Breast epithelium (tissue), 4 donors: ENCODE results near the gene IL1R1. TPM values are rescaled to one million over a fixed set of nuclear protein-coding genes. Genes with fewer than 3 reads are reported as not detected.

ENCODE experiments used
- DNase-seq, 2 donors: peaks; one replicate each; pipeline ENCODE4 v3.0.0-alpha.2; 2019; ENCODE audit warnings: low spot score in 2 of 2
- H3K27ac ChIP-seq, 2 donors: fragments of 200-600 bp; sonication (generic) in 1 of 2; one replicate each; pipeline ENCODE4 v1.5.1; 2016 to 2019; ENCODE audit warnings: mild to moderate bottlenecking in 1 of 2
- H3K27me3 ChIP-seq, 2 donors: fragments of 200-600 bp; sonication (generic) in 1 of 2; one replicate each; pipeline versions ENCODE4 v1.5.1 to v1.6.0; 2017 to 2019; ENCODE audit warnings: control low read depth in 1 of 2, mild to moderate bottlenecking in 1 of 2
- H3K36me3 ChIP-seq: fragments of 200-600 bp; one replicate; pipeline ENCODE4 v1.5.1; 2019
- H3K4me1 ChIP-seq, 2 donors: fragments of 200-600 bp; sonication (generic); one replicate each; pipeline ENCODE4 v1.5.1; 2016 to 2019; ENCODE audit warnings: control low read depth in 1 of 2
- H3K4me3 ChIP-seq, 3 donors: fragments of 200-600 bp; sonication (generic); 1 replicate in 2 of 3; 2 replicates in 1 of 3; pipeline ENCODE4 v1.5.1; 2016 to 2019; ENCODE audit warnings: mild to moderate bottlenecking in 3 of 3, moderate library complexity in 2 of 3
- H3K9me3 ChIP-seq, 2 donors: fragments of 200-600 bp; sonication (generic) in 1 of 2; one replicate each; pipeline ENCODE4 v1.5.1; 2016 to 2019; ENCODE audit warnings: control low read depth in 1 of 2
- POLR2A ChIP-seq: fragments of 450-650 bp; IDR thresholded peaks from one replicate; pipeline ENCODE4 v1.6.1; 2016; ENCODE audit warnings: antibody characterized with exemption, mild to moderate bottlenecking, moderate library complexity
- POLR2AphosphoS5 ChIP-seq, 3 donors: sonication (generic); formaldehyde crosslinking; IDR thresholded peaks; one replicate each; pipeline ENCODE4 v1.6.1; 2017; ENCODE audit warnings: antibody characterized with exemption in 3 of 3
- intact Hi-C: fragments of 100-400 bp; cut with DNase I; formaldehyde crosslinking; loops from one replicate; pipeline ENCODE4 v1.15.1; 2023; ENCODE audit warnings: low total_unique reads
- total RNA-seq, 3 donors: library from RNA; depleted of rRNA; stranded (reverse); fragments of >200 nt; gene quantifications; one replicate each; pipeline ENCODE4 v1.1.0, GENCODE V29; 2016
- TF ChIP-seq, protein P1 (sequence below), 3 donors: fragments of 450-650 bp; IDR thresholded peaks; one replicate each; pipeline ENCODE4 v1.5.1; 2016 to 2017; ENCODE audit warnings: antibody characterized with exemption in 3 of 3, mild to moderate bottlenecking in 3 of 3, moderate library complexity in 3 of 3

The IL1R1 gene
- total RNA-seq, 3 donors from 2014 or later = 127 to 206 (median 136) TPM

DNA sequence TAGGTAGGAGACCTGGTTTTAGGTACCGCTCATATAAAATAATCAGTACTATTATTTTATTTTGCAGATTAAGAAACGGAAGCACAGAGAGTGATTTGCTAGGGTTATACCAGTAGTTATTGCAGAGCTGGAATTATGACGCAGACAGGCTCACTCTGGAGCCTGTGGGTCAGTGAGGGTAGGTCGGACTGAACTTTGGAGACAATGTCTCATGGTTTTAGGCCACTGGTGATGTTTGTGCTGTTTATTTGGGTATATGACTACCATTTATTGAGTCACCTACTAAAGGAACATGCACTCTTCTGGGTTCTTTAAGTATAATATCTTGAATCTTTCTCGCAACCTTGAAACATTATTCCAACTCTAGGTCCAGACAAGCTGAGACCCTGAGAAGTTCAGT is 33.5 kb upstream of the IL1R1 start:
- H3K4me1 ChIP-seq = no peaks in the 10 kb centered on the region
- H3K27ac ChIP-seq = no peak overlapping the region
- no peak overlapping the region for H3K4me3 ChIP-seq
- no peak for DNase-seq
- intact Hi-C loops = no loop called here
- H3K27me3 ChIP-seq = no peaks in the 10 kb centered on the region
- H3K36me3 ChIP-seq = no peaks in the 10 kb centered on the region
- H3K9me3 ChIP-seq = no peaks in the 10 kb centered on the region
- TF ChIP-seq POLR2AphosphoS5 (IDR thresholded peaks at IDR 0.05) = no peak
- no peak for TF ChIP-seq POLR2A
- TF ChIP-seq, protein P1, sequence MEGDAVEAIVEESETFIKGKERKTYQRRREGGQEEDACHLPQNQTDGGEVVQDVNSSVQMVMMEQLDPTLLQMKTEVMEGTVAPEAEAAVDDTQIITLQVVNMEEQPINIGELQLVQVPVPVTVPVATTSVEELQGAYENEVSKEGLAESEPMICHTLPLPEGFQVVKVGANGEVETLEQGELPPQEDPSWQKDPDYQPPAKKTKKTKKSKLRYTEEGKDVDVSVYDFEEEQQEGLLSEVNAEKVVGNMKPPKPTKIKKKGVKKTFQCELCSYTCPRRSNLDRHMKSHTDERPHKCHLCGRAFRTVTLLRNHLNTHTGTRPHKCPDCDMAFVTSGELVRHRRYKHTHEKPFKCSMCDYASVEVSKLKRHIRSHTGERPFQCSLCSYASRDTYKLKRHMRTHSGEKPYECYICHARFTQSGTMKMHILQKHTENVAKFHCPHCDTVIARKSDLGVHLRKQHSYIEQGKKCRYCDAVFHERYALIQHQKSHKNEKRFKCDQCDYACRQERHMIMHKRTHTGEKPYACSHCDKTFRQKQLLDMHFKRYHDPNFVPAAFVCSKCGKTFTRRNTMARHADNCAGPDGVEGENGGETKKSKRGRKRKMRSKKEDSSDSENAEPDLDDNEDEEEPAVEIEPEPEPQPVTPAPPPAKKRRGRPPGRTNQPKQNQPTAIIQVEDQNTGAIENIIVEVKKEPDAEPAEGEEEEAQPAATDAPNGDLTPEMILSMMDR (IDR thresholded peaks at IDR 0.05) = no peak

DNA sequence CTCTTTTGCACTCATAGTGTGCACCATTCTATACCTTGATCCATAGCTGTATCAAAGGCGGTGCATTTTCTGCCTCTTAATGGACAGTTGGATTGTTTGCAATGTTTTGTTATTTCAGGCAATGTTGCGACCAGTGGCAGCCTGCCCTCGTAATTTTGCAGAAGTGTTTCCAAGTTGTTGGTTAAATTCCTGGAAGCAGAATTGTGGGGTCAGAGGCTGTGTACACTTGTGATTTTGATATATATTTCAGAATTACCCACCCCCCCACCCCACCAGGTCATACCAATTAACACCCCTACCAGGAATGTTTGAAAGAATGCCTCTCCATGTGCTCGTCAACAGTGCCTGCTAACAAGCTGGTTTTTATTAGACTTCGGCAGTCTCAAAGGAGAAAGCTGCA is 32.4 kb upstream of the IL1R1 start:
- Histone ChIP-seq H3K27ac (no peak overlapping the region), H3K4me3 (no peak overlapping the region), H3K36me3 (no peaks in the 10 kb centered on the region), H3K4me1 (no peaks in the 10 kb centered on the region), H3K27me3 (no peaks in the 10 kb centered on the region), H3K9me3 (no peaks in the 10 kb centered on the region)
- intact Hi-C loops = no loop called here
- no peak for DNase-seq
- TF ChIP-seq POLR2A (no peak), POLR2AphosphoS5 (IDR thresholded peaks at IDR 0.05) (no peak)
- TF ChIP-seq, protein P1 (IDR thresholded peaks at IDR 0.05) = no peak

DNA sequence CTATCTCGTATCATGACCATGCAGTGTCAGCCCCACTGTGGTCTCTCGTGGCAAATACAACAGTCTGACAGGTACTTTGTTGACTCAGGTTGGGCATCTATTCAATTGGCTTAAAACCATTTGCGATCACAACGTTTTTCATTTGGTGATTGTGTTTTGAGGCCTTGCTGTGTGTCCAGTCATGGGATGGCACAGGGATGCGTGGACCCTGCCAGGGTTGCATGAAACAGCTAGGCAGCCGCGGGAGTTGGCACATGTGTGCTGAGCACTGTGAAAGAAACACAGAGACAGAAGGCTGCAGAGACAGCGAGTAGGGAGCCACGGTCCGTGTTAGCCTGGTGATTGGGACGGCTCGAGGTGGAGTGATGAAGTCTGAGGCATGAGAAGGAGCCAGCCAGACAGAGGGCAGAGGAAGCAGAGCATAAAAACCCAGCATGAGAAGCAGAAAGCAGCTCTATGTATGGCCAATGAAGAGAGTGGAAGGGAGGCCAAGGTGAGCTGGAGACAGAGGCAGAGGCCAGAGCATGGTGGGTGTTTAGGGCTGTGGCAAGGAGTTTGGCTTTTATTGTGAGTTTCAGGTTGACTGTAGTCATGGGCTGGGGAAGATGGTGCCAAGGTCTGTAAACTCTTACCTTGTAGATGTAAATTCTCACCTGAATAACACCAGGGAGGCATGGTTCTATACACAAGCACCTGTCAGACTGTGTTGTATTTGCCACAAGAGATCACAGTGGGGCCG is 31.8 kb upstream of the IL1R1 start:
- Histone ChIP-seq H3K27ac (peak overlapping the region in 1 of 2 donors; percentile 8), H3K4me3 (no peak overlapping the region), H3K4me1 (no peaks in the 10 kb centered on the region), H3K9me3 (no peaks in the 10 kb centered on the region), H3K36me3 (no peaks in the 10 kb centered on the region), H3K27me3 (no peaks in the 10 kb centered on the region)
- intact Hi-C loops = no loop called here
- TF ChIP-seq POLR2A = no peak
- no peak for TF ChIP-seq POLR2AphosphoS5 (IDR thresholded peaks at IDR 0.05)
- no peak for DNase-seq

DNA sequence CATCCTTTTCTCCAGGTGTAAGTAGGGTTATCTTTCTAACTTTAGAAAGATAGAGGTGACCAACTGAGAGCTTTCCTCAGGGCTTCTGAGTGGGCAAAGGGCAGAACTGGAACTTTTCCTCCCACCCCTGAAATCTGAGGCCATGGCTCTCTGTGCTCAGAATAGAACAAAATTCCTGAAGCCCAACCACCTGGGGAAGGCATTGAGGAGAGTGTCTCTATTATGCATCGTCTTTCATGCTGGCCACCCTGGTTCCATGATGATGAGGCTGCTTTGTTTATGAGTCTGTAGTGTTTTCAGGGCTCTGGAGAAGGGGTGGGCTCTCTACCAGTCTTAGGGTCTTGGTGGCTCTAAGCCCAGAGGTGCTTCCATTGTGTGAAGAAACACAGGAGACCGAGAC is 30.7 kb upstream of the IL1R1 start:
- H3K27ac ChIP-seq = no peak overlapping the region
- no peak for DNase-seq
- no peaks in the 10 kb centered on the region for H3K4me1 ChIP-seq
- no peaks in the 10 kb centered on the region for H3K27me3 ChIP-seq
- H3K4me3 ChIP-seq = no peak overlapping the region
- TF ChIP-seq, protein P1 (IDR thresholded peaks at IDR 0.05) = no peak
- TF ChIP-seq POLR2AphosphoS5 (IDR thresholded peaks at IDR 0.05) (no peak), POLR2A (no peak)
- intact Hi-C loops = no loop called here
- no peaks in the 10 kb centered on the region for H3K36me3 ChIP-seq
- no peaks in the 10 kb centered on the region for H3K9me3 ChIP-seq

DNA sequence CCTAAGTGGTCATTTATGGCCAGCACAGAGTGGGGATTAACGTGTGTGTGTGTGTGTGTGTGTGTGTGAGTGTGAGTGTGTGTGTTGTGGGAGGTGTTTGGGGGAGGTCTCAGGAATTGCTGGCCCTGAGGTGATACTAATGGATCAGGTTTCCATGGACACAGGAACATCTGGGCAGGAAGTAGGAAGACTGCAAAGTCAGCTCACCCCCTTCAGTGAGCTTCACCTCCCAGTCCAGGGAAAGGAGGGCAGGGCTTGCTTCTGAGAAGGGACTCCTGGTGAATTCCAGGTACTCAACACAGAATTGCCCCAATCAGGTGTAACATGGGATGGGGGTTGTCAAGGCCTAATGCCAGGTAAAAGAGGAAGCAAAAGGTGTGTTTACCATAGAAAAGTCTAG is 30.3 kb upstream of the IL1R1 start:
- Histone ChIP-seq H3K27me3 (no peaks in the 10 kb centered on the region), H3K4me3 (no peak overlapping the region), H3K9me3 (no peaks in the 10 kb centered on the region), H3K36me3 (no peaks in the 10 kb centered on the region), H3K27ac (no peak overlapping the region), H3K4me1 (no peaks in the 10 kb centered on the region)
- no peak for TF ChIP-seq POLR2AphosphoS5 (IDR thresholded peaks at IDR 0.05)
- intact Hi-C loops = no loop called here
- DNase-seq = no peak

DNA sequence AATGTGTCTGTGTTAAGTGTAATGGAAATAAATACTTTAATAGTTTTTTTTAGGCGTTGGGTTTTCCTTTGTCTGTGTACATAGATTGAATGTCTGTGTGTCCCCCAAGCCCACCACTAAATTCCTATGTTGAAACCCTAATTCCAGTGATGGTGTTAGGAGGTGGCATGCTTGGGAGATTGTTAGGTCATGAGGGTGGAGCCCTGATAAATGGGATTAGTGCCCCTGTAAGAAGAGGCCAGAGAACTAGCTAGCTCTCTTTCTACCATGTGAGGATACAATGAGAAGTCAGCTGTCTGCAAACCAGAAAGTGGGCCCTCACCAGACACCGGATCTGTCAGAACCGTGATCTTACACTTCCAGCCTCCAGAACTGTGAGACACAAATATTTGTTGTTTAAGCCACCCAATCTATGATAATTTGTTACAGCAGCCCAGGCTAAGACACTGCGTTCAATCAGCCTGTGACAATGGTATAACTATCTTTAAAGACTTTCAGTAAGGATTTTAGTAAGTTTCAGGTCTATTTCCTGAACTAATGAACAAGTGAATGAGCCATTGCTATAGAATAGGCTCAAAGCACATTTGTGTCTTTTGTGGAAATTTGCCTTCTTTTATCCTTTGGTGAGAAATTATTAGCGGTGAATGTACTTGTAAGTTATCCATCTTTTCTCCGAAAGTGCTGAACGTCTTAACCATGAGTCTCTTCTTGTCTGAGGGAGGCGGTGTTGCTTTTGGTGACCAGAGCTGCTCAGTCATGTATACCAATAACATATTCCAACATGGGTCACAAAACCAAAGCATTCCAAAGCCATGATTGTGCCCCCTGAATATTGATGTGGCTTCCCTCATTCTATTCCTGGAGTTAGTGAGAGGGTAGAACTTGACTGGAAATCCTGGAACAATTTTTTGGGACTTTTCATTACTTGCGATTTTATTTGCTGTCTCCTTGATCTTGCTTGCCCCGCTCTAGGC is 29.6 kb upstream of the IL1R1 start:
- H3K27me3 ChIP-seq = no peaks in the 10 kb centered on the region
- no peak overlapping the region for H3K4me3 ChIP-seq
- TF ChIP-seq POLR2A (no peak), POLR2AphosphoS5 (IDR thresholded peaks at IDR 0.05) (no peak)
- TF ChIP-seq, protein P1 (IDR thresholded peaks at IDR 0.05) = no peak
- no peaks in the 10 kb centered on the region for H3K9me3 ChIP-seq
- H3K27ac ChIP-seq = no peak overlapping the region
- intact Hi-C loops = no loop called here
- no peaks in the 10 kb centered on the region for H3K36me3 ChIP-seq
- no peak for DNase-seq
- no peaks in the 10 kb centered on the region for H3K4me1 ChIP-seq
